Glomerular visceral epithelial cell (primary cell): ENCODE results near the gene ANO6.
A peak's percentile ranks its signal among the peaks of the same experiment; 100 is the strongest.
"Not testable (repeated sequence)": the region's sequence is repeated elsewhere in the genome, so short reads cannot be mapped to it uniquely, and the experiment has no call there.

ENCODE experiments used
- DNase-seq: peaks from one replicate; pipeline ENCODE4 v3.0.0-alpha.2; 2016; ENCODE audit errors: extremely low spot score

ANO6 gene

GRCh38 chr12:45343269-45344051, 127.6 kb downstream of the ANO6 start:
- peak; percentile 28 for DNase-seq

DNA sequence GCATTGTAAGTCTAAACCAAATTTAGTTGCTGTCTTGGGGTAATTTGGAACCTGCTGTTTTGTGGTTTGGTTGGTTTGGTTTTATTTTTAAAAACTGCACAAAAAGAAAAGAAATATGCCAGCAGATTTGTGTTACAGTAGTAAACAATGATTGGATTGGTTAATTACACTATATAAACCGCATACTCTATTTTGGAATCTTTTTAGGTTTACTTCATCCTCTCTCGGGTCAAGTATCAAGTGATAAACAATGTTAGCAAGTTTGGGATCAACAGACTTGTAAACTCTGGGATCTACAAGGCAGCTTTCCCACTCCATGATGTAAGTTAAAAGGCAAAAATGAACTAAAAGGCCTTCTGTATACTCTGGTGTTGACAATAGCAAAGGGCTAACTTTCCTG, 132.4 kb downstream of the ANO6 start:
- DNase-seq, result no peak

- no peak for DNase-seq
These were observed 133.1 kb downstream of the ANO6 start for GRCh38 chr12:45348986-45349385.

GRCh38 chr12:45349916-45350315, 134.0 kb downstream of the ANO6 start:
- DNase-seq, result no peak

- no peak for DNase-seq
These were observed 135.0 kb downstream of the ANO6 start for GRCh38 chr12:45350861-45351260.

GRCh38 chr12:45351921-45352670, 136.2 kb downstream of the ANO6 start:
- no peak for DNase-seq

DNA sequence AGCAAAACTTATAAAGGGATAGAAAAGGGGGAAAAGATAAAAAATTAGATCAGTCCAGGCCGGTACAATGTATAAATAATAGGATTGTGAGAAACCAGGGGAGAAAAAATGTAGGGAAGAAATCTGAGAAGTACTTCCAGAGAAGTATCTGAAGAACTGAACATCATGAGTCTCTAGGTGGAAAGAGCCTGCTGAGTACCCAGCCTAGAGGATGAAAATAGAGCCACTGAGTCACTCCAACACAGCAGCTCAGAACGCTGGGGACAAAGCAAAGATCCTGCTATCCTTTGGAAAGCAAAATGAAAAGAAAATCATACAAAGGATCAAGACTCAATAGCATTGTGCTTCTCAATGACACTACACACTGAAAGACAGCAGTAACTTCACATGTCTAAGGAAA, 138.0 kb downstream of the ANO6 start:
- DNase-seq, result no peak

- DNase-seq, result no peak
These were observed 138.5 kb downstream of the ANO6 start for GRCh38 chr12:45354399-45354798.

DNA sequence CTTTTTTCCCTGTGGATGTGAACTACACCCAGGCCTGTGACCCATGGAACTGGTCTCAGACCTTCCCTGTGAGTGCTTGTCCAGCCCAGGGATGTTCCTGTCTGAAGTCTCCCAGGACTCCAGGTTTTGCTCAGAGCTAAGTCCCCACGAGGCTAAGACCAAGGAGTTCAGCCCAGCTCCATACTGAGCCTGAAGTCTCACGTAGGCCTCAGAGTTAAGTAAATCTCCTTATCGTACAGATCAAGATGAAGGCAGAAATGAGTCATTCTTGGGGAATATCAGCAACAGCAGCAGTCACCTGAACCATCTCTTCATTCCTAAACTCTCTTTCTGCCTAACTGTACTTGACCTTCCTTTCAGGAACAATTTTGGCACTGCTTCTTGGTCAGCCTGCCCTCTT, 139.8 kb downstream of the ANO6 start:
- DNase-seq, result no peak

DNA sequence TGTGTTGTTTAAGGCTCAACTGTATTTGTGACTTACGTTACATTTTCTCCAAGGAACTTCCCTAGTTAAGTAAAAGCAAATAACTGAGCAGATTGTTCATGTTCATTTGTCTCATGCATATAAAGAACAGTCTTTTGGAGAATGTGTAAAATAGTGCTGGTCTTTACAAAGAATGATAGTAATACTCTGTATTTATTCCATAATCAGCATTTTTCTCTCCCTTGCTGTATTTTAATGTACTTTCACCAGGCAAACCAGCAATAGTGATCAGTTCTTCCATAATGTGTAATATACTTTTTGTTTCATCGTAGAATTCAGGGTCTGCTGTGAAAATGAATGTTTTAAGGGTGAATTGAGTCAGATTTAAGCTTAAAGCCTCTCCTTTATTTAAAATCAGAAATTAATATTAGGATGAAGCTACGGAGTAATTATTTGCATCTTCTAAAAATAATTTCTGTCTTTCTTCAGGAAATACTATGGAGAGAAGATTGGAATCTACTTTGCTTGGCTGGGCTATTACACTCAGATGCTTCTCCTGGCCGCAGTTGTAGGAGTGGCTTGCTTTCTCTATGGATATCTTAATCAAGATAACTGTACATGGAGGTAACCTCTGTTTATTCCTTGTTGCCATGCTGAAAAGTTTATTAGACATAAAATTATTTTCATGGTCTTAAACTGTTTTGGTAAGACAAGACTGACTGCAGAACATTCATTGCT, 141.1 kb downstream of the ANO6 start:
- no peak for DNase-seq

GRCh38 chr12:45357539-45358417, 141.9 kb downstream of the ANO6 start:
- no peak for DNase-seq

- DNase-seq, result no peak
These were observed 146.4 kb downstream of the ANO6 start for GRCh38 chr12:45362291-45362690.

DNA sequence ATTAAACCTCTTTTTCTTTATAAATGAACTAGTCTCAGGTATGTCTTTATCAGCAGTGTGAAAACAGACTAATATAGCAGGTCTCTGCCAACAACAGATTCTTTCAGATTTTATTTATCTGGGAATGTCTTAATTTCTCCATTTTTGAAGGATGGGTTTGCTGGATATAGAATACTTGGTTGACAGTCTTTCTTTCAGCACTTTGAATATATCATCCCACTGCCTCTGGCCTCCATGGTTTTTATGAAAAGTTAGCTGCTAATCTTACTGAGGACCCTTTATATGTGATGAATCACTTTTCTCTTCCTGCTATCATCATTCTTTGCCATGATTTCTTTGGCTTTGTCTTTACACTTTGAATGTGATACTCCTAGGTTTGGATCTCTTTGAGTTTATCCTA, 148.0 kb downstream of the ANO6 start:
- DNase-seq, result no peak

- DNase-seq, result peak; percentile 9
These were observed 153.1 kb downstream of the ANO6 start for GRCh38 chr12:45368841-45369489.

GRCh38 chr12:45377815-45378214, 161.9 kb downstream of the ANO6 start:
- DNase-seq, result no peak

GRCh38 chr12:45379261-45379660, 163.4 kb downstream of the ANO6 start:
- peak; percentile 21 for DNase-seq

DNA sequence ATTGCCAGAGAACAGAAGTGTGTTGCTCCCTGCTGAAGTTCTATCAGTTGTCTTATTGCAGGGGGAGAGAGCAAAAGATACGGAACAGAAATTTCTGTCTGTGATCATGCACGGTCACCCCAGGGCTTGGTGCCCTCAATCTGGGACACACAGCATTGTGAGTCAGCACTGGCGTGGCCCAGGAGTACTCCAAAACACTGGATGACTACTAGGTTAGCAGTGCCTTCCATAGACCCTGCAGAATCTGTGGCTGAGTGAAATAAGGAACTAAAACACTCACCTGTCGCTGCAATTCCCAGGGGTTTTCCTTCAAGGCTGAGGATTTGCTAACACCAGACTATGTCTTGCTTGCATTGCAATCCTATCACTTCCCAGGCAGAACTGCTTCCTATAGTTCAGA, 165.5 kb downstream of the ANO6 start:
- no peak for DNase-seq

- peak; percentile 29 for DNase-seq
These were observed 172.7 kb downstream of the ANO6 start for GRCh38 chr12:45388545-45388944.

- DNase-seq, result no peak
These were observed 173.5 kb downstream of the ANO6 start for GRCh38 chr12:45389426-45389825.

DNA sequence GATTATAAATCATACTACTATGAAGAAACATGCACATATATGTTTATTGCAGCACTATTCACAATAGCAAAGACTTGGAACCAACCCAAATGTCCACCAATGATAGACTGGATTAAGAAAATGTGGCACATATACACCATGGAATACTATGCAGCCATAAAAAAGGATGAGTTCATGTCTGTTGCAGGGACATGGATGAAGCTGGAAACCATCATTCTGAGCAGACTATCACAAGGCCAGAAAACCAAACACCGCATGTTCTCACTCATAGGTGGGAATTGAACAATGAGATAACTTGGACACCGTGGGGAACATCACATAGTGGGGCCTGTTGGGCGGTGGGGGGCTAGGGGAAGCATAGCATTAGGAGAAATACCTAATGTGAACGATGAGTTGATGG, 181.6 kb downstream of the ANO6 start:
- DNase-seq, result not testable (repeated sequence)

- DNase-seq, result no peak
These were observed 182.7 kb downstream of the ANO6 start for GRCh38 chr12:45398552-45398951.
